AG09309 (cell line): ENCODE measurements around the gene PPP2R5A.
A peak's percentile ranks its signal among the peaks of the same experiment; 100 is the strongest.

ENCODE experiments used
- DNase-seq: peaks from one replicate; pipeline ENCODE4 v3.0.0-alpha.2; 2010; ENCODE audit warnings: low read depth
- H3K4me3 ChIP-seq: 2 replicates; pipeline ENCODE4 v1.5.1; 2011; ENCODE audit warnings: mild to moderate bottlenecking, low read depth, low read length, moderate library complexity; ENCODE audit not compliant: control insufficient read depth
- CTCF ChIP-seq: IDR thresholded peaks from 2 replicates; pipeline ENCODE4 v1.5.1; 2011; ENCODE audit warnings: mild to moderate bottlenecking, low read depth, low read length, inconsistent platforms; ENCODE audit not compliant: insufficient read depth, control insufficient read depth; ENCODE audit errors: missing control alignments

Gene PPP2R5A

GRCh38 chr1:212267017-212267416, 18.2 kb upstream of the PPP2R5A start:
- no peak overlapping the region for H3K4me3 ChIP-seq
- no peak for TF ChIP-seq CTCF
- DNase-seq = no peak

GRCh38 chr1:212267460-212267859, 17.8 kb upstream of the PPP2R5A start:
- no peak overlapping the region for H3K4me3 ChIP-seq
- no peak for DNase-seq
- no peak for TF ChIP-seq CTCF

- H3K4me3 ChIP-seq = no peak overlapping the region
- DNase-seq = no peak
- TF ChIP-seq CTCF = peak; percentile 2
Measured at GRCh38 chr1:212269306-212269705, 15.9 kb upstream of the PPP2R5A start.

GRCh38 chr1:212270564-212270963, 14.6 kb upstream of the PPP2R5A start:
- DNase-seq = no peak
- no peak for TF ChIP-seq CTCF
- H3K4me3 ChIP-seq = no peak overlapping the region

GRCh38 chr1:212271234-212271633, 14.0 kb upstream of the PPP2R5A start:
- TF ChIP-seq CTCF = no peak
- no peak for DNase-seq
- no peak overlapping the region for H3K4me3 ChIP-seq

- no peak for DNase-seq
Measured at GRCh38 chr1:212271823-212272485, 13.3 kb upstream of the PPP2R5A start.

More at GRCh38 chr1:212271823-212272485, 13.3 kb upstream of the PPP2R5A start:
- no peak for TF ChIP-seq CTCF
- H3K4me3 ChIP-seq = no peak overlapping the region
